Activated B cell treated with CpG ODN at 0.5 μM for 24 hours (primary cell): ENCODE data around the gene COL25A1. TPM values are rescaled to one million over a fixed set of nuclear protein-coding genes. Genes with fewer than 3 reads are reported as not detected.

Source experiments
- ATAC-seq: fragments of 200-7000 bp; cut with Tn5 transposase; one replicate; pipeline ENCODE4 v1.10.0; 2021; ENCODE audit warnings: low read depth, mild to moderate bottlenecking, moderate library complexity
- CTCF ChIA-PET: fragments of 350-600 bp; sonication (Branson Sonifier 250); formaldehyde crosslinking; loops from one replicate; lab custom pipeline; 2021; ENCODE audit warnings: antibody characterized with exemption; lab: Charles Lee
- POLR2A ChIA-PET: fragments of 350-600 bp; sonication (Branson Sonifier 250); formaldehyde crosslinking; loops from one replicate; lab custom pipeline; 2021; ENCODE audit warnings: antibody characterized with exemption; lab: Charles Lee
- DNase-seq: peaks from one replicate; pipeline ENCODE4 v3.0.0; 2022
- H3K27ac Mint-ChIP-seq: one replicate; pipeline ENCODE4 v1.8.0; 2020; ENCODE audit warnings: mixed read lengths
- H3K27me3 Mint-ChIP-seq: one replicate; pipeline ENCODE4 v1.8.0; 2021; ENCODE audit warnings: mixed read lengths
- H3K36me3 Mint-ChIP-seq: one replicate; pipeline ENCODE4 v1.8.0; 2021; ENCODE audit warnings: low read depth, mixed read lengths
- H3K4me1 Mint-ChIP-seq: one replicate; pipeline ENCODE4 v1.8.0; 2021; ENCODE audit warnings: mixed read lengths
- H3K4me3 Mint-ChIP-seq: one replicate; pipeline ENCODE4 v1.8.0; 2020; ENCODE audit warnings: mild to moderate bottlenecking, mixed read lengths
- H3K9me3 Mint-ChIP-seq: one replicate; pipeline ENCODE4 v1.8.0; 2020; ENCODE audit warnings: mixed read lengths
- intact Hi-C: fragments of 100-400 bp; cut with micrococcal nuclease; formaldehyde crosslinking; loops from one replicate; pipeline ENCODE4 v1.15.1; 2024
- total RNA-seq: library from RNA; stranded (reverse); gene quantifications from 2 replicates; pipeline ENCODE4 v1.2.3, GENCODE V29; 2022
- TF ChIP-seq, protein P1 (sequence below): fragments of 200-600 bp; IDR thresholded peaks from one replicate; pipeline ENCODE4 v1.8.0; 2022; ENCODE audit warnings: antibody characterized with exemption, mild to moderate bottlenecking

Gene COL25A1
- total RNA-seq, 1 donor from 2014 or later = not detected

DNA sequence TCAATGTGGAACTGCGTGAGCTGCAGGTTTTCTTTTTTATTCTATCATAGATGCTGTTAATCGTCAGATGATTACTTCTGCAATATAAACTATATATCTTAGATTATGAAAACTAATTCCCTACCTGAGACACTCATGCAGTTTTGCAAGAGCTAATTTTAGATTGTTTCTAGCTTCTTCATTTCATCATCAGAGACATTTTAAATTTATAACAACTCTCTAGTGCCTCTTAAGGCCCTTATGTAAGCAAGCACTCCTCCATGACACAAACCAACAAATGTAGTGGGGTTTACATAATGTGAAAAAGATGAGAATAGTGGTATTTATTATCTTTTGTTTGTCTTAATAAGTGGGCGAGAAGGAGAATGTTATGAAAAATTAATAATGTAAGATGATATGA is 369.4 kb downstream of the COL25A1 start:
- Mint-ChIP-seq H3K4me1 (no peaks in the 10 kb centered on the region), H3K27ac (no peak overlapping the region), H3K27me3 (peaks cover 2% of the 10 kb centered on the region), H3K36me3 (no peaks in the 10 kb centered on the region), H3K4me3 (no peak overlapping the region), H3K9me3 (no peaks in the 10 kb centered on the region)
- POLR2A ChIA-PET = no interaction called here
- DNase-seq (no peak), ATAC-seq (no peak)
- intact Hi-C loops = no loop called here
- TF ChIP-seq, protein P1, sequence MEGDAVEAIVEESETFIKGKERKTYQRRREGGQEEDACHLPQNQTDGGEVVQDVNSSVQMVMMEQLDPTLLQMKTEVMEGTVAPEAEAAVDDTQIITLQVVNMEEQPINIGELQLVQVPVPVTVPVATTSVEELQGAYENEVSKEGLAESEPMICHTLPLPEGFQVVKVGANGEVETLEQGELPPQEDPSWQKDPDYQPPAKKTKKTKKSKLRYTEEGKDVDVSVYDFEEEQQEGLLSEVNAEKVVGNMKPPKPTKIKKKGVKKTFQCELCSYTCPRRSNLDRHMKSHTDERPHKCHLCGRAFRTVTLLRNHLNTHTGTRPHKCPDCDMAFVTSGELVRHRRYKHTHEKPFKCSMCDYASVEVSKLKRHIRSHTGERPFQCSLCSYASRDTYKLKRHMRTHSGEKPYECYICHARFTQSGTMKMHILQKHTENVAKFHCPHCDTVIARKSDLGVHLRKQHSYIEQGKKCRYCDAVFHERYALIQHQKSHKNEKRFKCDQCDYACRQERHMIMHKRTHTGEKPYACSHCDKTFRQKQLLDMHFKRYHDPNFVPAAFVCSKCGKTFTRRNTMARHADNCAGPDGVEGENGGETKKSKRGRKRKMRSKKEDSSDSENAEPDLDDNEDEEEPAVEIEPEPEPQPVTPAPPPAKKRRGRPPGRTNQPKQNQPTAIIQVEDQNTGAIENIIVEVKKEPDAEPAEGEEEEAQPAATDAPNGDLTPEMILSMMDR = no peak
- CTCF ChIA-PET = no interaction called here

DNA sequence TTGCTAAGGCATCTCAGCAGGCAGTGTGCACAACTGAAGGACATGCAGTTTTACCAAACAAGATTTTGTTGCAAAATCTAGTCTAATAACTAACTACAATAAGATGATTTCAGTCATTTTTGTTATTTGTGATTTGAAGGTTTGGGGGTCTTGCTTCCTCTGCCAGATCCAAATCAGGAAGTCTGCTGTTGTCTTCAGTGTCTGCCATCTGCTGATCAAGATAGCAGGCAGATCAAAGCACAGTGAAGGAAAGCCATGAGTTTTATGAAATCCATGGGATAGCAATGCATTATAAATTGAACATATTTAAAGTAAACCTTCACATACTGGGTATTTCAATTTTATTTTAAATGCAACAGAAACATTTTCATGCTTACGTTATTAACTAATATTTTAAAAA is 370.5 kb downstream of the COL25A1 start:
- POLR2A ChIA-PET = no interaction called here
- CTCF ChIA-PET = no interaction called here
- no peaks in the 10 kb centered on the region for H3K4me1 Mint-ChIP-seq
- H3K27ac Mint-ChIP-seq = no peak overlapping the region
- ATAC-seq (no peak), DNase-seq (no peak)
- intact Hi-C loops = no loop called here
- no peaks in the 10 kb centered on the region for H3K9me3 Mint-ChIP-seq
- no peaks in the 10 kb centered on the region for H3K36me3 Mint-ChIP-seq
- TF ChIP-seq, protein P1 = no peak
- H3K27me3 Mint-ChIP-seq = peaks cover 2% of the 10 kb centered on the region
- H3K4me3 Mint-ChIP-seq = no peak overlapping the region

- TF ChIP-seq, protein P1 = no peak
- ATAC-seq = no peak
- POLR2A ChIA-PET = no interaction called here
- Mint-ChIP-seq H3K36me3 (no peaks in the 10 kb centered on the region), H3K27me3 (peaks cover 2% of the 10 kb centered on the region), H3K4me3 (no peak overlapping the region), H3K27ac (no peak overlapping the region), H3K9me3 (no peaks in the 10 kb centered on the region), H3K4me1 (no peaks in the 10 kb centered on the region)
- intact Hi-C loops = no loop called here
- no peak for DNase-seq
- CTCF ChIA-PET = no interaction called here
Observed at GRCh38 chr4:108930186-108930585, 372.3 kb downstream of the COL25A1 start.

GRCh38 chr4:108926781-108927180 is 375.7 kb downstream of the COL25A1 start:
- ATAC-seq = no peak
- Mint-ChIP-seq H3K36me3 (no peaks in the 10 kb centered on the region), H3K9me3 (no peaks in the 10 kb centered on the region), H3K4me1 (no peaks in the 10 kb centered on the region), H3K27ac (no peak overlapping the region), H3K4me3 (no peak overlapping the region), H3K27me3 (no peaks in the 10 kb centered on the region)
- no peak for DNase-seq
- ChIA-PET POLR2A (no interaction called here), CTCF (no interaction called here)
- TF ChIP-seq, protein P1 = no peak
- intact Hi-C loops = no loop called here

DNA sequence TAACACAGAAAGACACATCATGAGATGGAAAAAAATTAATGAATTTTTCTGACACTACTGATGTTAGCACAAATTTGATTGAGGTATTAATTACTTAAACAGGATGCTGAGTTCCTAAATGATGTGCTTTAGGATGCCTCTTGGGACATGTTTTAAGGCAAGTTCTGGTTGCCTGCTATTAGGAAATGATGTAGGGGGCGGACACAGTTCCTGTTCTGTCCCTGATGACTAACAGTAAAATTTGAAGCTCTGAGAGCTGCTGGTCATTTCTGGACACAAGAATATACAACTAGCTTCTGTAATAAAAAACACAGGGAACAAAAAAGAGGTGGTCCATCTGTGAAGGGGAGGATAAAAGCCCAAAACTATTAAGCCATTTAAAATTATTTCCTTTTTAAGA is 376.4 kb downstream of the COL25A1 start:
- no peaks in the 10 kb centered on the region for H3K4me1 Mint-ChIP-seq
- no peak for DNase-seq
- ChIA-PET CTCF (no interaction called here), POLR2A (no interaction called here)
- no peak overlapping the region for H3K27ac Mint-ChIP-seq
- TF ChIP-seq, protein P1 = no peak
- intact Hi-C loops = no loop called here
- no peaks in the 10 kb centered on the region for H3K27me3 Mint-ChIP-seq
- ATAC-seq = no peak
- H3K9me3 Mint-ChIP-seq = no peaks in the 10 kb centered on the region
- H3K4me3 Mint-ChIP-seq = no peak overlapping the region
- no peaks in the 10 kb centered on the region for H3K36me3 Mint-ChIP-seq
